HL-60 (cell line): Measurements from ENCODE around the gene ZNF546.

ENCODE experiments used
- CTCF ChIP-seq: IDR thresholded peaks from one replicate; pipeline ENCODE4 v1.5.1; 2011; ENCODE audit warnings: low read length, control low read depth, inconsistent platforms; ENCODE audit not compliant: insufficient read depth
- GABPA ChIP-seq: IDR thresholded peaks from 2 replicates; pipeline ENCODE4 v1.6.1; 2012; ENCODE audit warnings: low read depth
- POLR2AphosphoS5 ChIP-seq: IDR thresholded peaks from 2 replicates; pipeline ENCODE4 v1.6.1; 2012; ENCODE audit warnings: low read depth
- REST ChIP-seq: IDR thresholded peaks from 2 replicates; pipeline ENCODE4 v1.6.1; 2012; ENCODE audit warnings: low read depth; ENCODE audit not compliant: insufficient replicate concordance

GRCh38 chr19:39995794-39996193, 1.1 kb upstream of the ZNF546 start:
- TF ChIP-seq POLR2AphosphoS5 (no peak), CTCF (no peak), REST (no peak), GABPA (no peak)
